Measurements from ENCODE around the gene APOBEC3F.

GRCh38 chr22:39091126-39092081 lies 50.7 kb downstream of the APOBEC3F start:
- TF ChIP-seq, protein P1, sequence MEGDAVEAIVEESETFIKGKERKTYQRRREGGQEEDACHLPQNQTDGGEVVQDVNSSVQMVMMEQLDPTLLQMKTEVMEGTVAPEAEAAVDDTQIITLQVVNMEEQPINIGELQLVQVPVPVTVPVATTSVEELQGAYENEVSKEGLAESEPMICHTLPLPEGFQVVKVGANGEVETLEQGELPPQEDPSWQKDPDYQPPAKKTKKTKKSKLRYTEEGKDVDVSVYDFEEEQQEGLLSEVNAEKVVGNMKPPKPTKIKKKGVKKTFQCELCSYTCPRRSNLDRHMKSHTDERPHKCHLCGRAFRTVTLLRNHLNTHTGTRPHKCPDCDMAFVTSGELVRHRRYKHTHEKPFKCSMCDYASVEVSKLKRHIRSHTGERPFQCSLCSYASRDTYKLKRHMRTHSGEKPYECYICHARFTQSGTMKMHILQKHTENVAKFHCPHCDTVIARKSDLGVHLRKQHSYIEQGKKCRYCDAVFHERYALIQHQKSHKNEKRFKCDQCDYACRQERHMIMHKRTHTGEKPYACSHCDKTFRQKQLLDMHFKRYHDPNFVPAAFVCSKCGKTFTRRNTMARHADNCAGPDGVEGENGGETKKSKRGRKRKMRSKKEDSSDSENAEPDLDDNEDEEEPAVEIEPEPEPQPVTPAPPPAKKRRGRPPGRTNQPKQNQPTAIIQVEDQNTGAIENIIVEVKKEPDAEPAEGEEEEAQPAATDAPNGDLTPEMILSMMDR (IDR thresholded peaks at IDR 0.05), result no peak
- TF ChIP-seq POLR2A (IDR thresholded peaks at IDR 0.05), result no peak

Measured in thyroid gland (tissue), 4 donors.